WERI-Rb-1 (cell line): Measurements from ENCODE around the gene SLA2.
"Not testable (repeated sequence)": the region's sequence is repeated elsewhere in the genome, so short reads cannot be mapped to it uniquely, and the experiment has no call there.

Experiments used
- DNase-seq: peaks from one replicate; pipeline ENCODE4 v3.0.0-alpha.2; 2020
- H3K27ac ChIP-seq: fragments of 250-450 bp; sonication (Bioruptor Pico); 2 replicates; pipeline ENCODE4 v1.5.1; 2020; ENCODE audit warnings: mild to moderate bottlenecking, moderate library complexity
- H3K27me3 ChIP-seq: fragments of 250-450 bp; sonication (Bioruptor Pico); 2 replicates; pipeline ENCODE4 v1.5.1; 2021; ENCODE audit warnings: mild to moderate bottlenecking, low read depth, moderate library complexity; ENCODE audit not compliant: insufficient read depth, severe bottlenecking
- H3K36me3 ChIP-seq: fragments of 250-450 bp; sonication (Bioruptor Pico); 2 replicates; pipeline ENCODE4 v1.5.1; 2020; ENCODE audit warnings: mild to moderate bottlenecking, moderate library complexity
- H3K4me3 ChIP-seq: 2 replicates; pipeline ENCODE4 v1.5.1; 2011; ENCODE audit warnings: low read depth, mild to moderate bottlenecking, control low read depth, low read length
- H3K9me3 ChIP-seq: fragments of 250-450 bp; sonication (Bioruptor Pico); 2 replicates; pipeline ENCODE4 v1.5.1; 2021; ENCODE audit warnings: mild to moderate bottlenecking, moderate library complexity; ENCODE audit not compliant: severe bottlenecking
- TF ChIP-seq, protein P1 (sequence below): IDR thresholded peaks from 2 replicates; pipeline ENCODE4 v1.5.1; 2011; ENCODE audit warnings: low read depth, mild to moderate bottlenecking, control low read depth, inconsistent platforms, low read length

Gene SLA2

DNA sequence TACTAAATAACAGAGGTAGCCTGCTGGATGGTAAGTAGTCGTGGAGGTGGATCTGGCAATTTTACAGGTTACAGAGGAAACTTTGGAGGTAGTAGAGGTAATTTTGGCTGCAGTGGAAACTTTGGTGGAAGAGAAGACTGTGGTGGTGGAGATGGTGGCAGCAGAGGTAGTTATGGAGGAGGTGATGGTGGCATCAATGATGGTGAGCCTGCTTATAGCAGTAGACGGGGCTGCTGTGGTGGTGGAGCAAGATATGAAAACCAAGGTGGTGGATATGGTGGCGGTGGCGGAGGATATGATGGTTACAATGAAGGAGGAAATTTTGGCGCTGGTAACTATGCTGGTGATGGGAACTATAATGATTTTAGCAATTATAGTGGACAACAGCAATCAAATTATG, 25.1 kb downstream of the SLA2 start:
- Histone ChIP-seq H3K27me3 (no peaks in the 10 kb centered on the region), H3K36me3 (no peaks in the 10 kb centered on the region), H3K4me3 (no peak overlapping the region), H3K9me3 (no peaks in the 10 kb centered on the region), H3K27ac (no peak overlapping the region)
- no peak for DNase-seq
- TF ChIP-seq, protein P1, sequence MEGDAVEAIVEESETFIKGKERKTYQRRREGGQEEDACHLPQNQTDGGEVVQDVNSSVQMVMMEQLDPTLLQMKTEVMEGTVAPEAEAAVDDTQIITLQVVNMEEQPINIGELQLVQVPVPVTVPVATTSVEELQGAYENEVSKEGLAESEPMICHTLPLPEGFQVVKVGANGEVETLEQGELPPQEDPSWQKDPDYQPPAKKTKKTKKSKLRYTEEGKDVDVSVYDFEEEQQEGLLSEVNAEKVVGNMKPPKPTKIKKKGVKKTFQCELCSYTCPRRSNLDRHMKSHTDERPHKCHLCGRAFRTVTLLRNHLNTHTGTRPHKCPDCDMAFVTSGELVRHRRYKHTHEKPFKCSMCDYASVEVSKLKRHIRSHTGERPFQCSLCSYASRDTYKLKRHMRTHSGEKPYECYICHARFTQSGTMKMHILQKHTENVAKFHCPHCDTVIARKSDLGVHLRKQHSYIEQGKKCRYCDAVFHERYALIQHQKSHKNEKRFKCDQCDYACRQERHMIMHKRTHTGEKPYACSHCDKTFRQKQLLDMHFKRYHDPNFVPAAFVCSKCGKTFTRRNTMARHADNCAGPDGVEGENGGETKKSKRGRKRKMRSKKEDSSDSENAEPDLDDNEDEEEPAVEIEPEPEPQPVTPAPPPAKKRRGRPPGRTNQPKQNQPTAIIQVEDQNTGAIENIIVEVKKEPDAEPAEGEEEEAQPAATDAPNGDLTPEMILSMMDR, result no peak

DNA sequence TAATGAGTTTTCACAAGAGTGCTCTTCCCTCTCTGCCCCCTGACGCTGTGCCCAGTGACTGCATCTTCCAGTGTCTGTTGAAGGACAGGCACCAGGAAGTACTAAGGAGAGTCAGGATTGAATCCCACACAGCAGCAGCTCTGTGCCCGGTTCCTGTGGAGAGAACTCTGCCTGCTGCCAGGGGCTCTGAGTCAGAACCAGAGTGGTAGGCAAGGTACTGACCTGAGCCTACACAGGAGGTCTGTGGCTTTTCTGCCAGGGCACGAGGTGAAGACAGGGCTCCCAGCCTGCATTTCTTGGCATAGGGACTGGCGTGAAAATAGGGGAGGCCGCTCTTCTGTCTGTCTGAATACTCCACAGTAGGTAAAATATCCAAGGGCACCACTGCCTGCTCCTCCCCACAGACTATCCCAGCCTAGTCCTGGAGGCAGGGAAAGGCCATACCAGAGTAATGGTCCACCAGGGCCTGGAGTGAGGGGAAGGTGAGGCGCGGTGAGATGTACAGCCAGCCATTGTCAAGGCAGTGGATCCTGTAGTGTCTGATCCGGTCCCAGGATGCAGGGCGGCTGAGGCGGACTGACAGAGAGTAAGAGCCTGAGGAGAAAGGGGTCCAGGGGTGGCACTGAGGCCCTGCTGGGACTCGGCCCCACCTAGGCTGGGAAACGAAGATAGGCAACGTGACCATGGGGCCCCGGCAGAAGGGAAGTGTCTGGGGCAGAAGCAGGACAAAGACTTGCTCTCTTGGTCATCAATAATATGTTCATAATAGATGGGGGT, 31.0 kb downstream of the SLA2 start:
- TF ChIP-seq, protein P1, result no peak
- no peak for DNase-seq
- H3K27ac ChIP-seq, result no peak overlapping the region
- H3K27me3 ChIP-seq, result no peaks in the 10 kb centered on the region
- H3K9me3 ChIP-seq, result no peaks in the 10 kb centered on the region
- H3K4me3 ChIP-seq, result no peak overlapping the region
- peaks cover 45% of the 10 kb centered on the region for H3K36me3 ChIP-seq

DNA sequence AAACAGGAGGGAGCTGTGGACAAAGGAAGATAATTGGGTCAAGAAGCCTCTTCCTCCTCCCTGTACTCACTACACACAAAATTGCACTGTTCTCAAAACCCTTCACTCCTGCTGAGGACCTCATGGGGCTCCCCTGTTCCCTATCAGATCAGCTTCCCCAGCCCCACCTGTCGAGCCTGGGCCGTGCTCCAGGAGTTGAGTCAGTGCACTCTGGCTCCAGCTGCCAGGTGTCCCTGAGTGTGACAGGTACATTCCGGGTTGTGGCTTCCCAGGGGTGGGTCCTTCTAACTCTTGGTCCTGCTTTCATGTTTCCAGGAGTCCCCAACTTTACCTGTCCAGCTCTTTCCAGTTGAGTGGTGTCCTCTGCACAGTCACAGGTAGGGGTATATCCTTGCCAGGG, 32.0 kb downstream of the SLA2 start:
- Histone ChIP-seq H3K36me3 (peaks cover 55% of the 10 kb centered on the region), H3K27ac (no peak overlapping the region), H3K9me3 (no peaks in the 10 kb centered on the region), H3K4me3 (no peak overlapping the region), H3K27me3 (no peaks in the 10 kb centered on the region)
- TF ChIP-seq, protein P1, result no peak
- DNase-seq, result no peak

DNA sequence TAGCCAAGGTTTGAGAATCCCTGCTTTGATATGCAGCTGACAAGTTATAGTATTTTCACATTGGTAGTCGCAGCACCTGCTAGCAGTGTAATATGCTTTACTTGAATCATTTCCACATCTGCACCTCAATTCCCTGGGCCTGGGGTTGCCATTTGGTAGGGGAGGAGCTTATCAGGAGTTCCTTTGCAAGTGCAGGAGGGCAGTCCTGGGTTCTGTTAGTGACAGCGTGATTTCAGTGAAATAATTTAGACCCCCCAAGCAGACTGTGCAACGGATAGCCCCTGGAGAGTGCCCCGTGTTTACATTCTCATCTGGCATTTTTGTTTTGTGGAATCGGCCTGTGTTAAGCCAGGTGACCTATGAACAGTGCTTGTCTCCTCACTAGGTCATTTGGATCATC, 34.4 kb downstream of the SLA2 start:
- H3K4me3 ChIP-seq, result no peak overlapping the region
- no peak for DNase-seq
- H3K9me3 ChIP-seq, result no peaks in the 10 kb centered on the region
- H3K36me3 ChIP-seq, result peaks cover 70% of the 10 kb centered on the region
- H3K27me3 ChIP-seq, result no peaks in the 10 kb centered on the region
- TF ChIP-seq, protein P1, result no peak
- H3K27ac ChIP-seq, result no peak overlapping the region

DNA sequence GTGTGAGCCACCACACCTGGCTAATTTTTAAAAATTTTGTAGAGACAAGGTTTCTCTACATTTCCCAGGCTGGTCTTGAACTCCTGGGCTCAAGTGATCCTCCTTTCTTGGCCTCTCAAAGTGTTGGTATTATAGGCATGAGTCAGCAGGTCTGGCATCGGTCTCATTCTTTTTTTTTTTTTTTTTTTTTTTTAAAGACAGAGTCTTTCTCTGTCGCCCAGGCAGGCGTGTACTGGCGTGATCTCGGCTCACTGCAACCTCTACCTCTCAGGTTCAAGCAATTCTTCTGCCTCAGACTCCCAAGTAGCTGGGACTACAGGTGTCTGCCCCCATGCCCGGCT, 37.6 kb downstream of the SLA2 start:
- H3K27me3 ChIP-seq, H3K27ac ChIP-seq, DNase-seq, H3K4me3 ChIP-seq, H3K9me3 ChIP-seq: not testable (repeated sequence)
- peaks cover 57% of the 10 kb centered on the region for H3K36me3 ChIP-seq

DNA sequence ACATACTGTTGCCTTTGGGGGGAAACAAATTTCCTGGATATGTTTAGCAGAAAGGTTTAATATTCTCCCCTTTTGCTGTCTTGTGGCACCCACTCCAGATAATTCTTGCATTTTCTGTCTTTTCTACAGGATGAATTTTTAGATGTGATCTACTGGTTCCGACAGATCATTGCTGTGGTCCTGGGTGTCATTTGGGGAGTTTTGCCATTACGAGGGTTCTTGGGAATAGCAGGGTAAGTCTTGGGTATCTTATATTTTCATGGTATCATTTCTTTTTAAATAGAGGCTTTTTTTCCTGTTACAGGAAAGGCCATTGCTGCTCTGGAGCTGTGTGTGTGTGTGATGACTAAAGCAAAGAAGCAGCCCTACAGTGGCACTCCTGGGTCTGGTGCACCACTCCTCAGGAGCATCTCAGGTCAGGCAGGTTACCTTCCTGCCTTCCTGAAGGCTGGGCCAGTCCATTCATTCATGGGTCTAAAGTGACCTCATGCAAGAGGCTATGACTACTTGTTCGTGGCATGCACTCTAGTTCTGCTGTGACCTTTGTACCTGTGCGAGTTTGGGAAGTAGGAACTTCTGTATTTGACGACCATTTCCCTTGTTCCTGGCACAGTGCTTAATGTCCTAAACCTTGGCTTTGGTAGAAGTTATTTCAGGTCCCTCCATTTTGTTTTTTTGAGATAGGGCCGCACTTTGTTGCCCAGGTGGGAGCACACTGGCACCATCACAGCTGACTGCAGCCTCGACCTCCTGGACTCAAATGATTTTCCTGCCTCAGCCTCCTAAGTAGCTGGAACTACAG, 38.2 kb downstream of the SLA2 start:
- no peak for DNase-seq
- H3K4me3 ChIP-seq, result no peak overlapping the region
- H3K27me3 ChIP-seq, result no peaks in the 10 kb centered on the region
- H3K27ac ChIP-seq, result no peak overlapping the region
- H3K9me3 ChIP-seq, result no peaks in the 10 kb centered on the region
- TF ChIP-seq, protein P1, result no peak
- peaks cover 51% of the 10 kb centered on the region for H3K36me3 ChIP-seq
